GM19025 (cell line): ENCODE results near the gene ABHD8.
"Not testable (repeated sequence)": the region's sequence is repeated elsewhere in the genome, so short reads cannot be mapped to it uniquely, and the experiment has no call there.

Experiments
- ATAC-seq: cut with Tn5 transposase; IDR thresholded peaks from one replicate; pipeline ENCODE4 v1.9.1; 2021; ENCODE audit warnings: mild to moderate bottlenecking, low read depth, moderate library complexity; ENCODE audit not compliant: unreplicated experiment

Gene ABHD8

DNA sequence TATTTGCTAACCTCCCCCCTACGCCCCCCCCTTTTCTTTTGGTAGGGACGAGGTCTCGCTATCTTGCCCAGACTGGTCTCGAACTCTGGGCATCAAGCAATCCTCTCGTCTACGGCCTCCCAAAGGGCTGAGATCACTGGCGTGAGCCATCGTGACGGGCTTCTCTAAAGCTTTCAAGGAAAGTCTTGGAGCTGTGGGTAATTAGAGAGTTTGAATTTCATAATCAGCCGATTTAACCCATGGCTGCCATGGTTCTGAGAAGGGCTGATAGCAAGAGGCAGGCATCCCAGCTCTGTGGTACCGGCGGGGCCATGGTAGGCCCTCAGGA is 679 bp upstream of the ABHD8 start:
- ATAC-seq = no peak

DNA sequence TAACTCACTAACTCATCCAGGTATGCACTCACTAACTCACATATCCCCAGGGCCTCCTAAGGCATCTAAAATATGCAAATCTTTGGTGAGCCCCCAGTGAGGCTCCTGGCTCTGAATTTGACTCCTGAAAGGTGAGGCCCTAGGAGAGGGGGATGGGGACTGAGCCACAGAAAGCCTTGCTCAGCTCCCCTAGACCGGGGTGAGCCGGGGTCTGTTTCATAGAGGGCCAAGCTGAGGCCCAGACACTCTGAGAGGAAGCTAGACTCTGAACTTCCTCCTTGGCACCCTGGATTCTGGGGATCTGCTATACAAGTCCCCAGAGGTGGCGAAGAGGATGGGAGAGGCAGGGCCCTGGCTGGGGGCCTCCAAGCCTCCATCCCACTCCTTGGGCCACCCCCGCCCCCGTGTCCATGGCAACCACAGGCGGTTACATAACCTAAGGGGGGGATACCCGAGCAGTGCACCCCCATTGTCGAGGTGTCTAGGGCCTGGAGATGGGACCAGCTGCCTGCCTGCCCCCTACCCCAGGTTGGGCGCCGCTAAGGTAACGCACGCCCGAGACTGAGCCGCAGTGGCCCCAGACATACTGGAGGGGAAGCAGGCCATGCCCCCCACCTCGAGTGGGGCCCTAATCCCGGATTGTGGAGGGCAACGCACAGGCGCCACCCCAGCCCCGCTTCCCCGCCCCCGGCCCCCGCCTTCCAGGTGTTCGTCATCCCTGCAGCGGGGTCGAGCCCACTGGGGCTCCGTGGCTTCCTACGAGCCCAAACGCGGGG is 646 bp downstream of the ABHD8 start:
- no peak for ATAC-seq

DNA sequence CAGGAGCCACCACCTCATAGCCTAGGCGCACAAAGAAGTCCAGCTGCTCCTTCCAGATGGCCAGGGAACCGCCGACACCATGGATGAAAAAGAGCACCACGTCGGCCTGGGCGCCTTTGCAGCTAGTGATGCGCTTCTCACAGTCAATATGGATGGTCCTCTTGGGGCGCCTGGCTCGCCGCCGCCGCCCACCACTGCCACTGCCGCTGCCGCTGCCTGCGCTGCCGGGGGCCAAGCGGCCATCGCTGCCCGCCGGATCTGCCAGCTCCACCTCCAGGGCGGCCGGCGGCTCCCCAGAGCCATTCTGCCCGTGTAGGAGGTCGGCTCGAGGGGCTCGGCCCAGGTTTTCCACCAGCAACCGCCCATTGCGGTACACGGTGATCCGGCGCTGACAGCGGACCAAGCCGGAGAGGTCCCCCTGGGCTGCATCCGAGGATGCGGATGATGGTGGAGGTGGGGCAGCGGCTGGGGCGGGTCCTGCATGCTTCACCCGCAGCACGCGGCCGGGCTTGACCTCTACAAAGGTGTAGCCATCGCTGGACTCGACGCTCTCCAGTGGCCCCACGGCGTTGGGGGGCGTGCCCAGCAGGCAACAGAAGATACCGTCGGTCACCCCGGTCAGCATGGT is 2.1 kb downstream of the ABHD8 start:
- no peak for ATAC-seq

DNA sequence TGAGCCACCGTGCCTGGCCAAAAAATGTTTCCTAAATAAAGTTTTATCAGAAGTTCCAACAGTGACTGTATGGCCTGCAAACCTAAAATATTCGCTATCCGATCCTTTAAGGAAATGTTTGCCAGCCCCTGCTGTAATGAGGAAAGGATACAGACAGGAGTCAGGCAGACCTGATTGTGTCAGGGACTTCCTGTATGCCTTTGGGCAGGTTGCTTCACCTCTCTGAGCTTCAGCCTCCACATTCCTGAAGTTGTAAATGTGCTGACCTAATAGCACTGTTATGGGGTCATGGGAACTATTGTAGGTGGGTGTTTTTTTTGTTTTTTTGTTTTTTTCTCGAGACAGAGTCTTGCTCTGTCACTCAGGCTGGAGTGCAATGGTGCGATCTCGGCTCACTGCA is 6.2 kb downstream of the ABHD8 start:
- no peak for ATAC-seq

DNA sequence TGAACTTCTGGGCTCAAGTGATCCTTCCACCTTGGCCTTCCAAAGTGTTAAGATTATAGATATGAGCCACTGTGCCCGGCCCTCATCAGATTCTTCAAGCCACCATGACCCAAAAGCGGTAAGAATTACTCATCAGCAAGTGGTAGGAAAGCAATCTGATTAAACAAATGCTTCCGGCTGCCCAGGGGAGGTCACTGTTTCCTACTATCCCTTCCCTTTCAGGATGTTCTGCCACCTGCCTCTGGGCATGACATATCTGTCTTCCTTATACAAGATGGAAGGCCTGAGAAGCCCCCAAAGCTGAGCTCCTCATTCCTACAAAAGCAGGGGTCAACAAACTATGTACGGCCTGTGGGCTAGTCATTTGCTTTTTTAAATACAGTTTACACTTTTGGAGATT is 7.0 kb downstream of the ABHD8 start:
- ATAC-seq = no peak

DNA sequence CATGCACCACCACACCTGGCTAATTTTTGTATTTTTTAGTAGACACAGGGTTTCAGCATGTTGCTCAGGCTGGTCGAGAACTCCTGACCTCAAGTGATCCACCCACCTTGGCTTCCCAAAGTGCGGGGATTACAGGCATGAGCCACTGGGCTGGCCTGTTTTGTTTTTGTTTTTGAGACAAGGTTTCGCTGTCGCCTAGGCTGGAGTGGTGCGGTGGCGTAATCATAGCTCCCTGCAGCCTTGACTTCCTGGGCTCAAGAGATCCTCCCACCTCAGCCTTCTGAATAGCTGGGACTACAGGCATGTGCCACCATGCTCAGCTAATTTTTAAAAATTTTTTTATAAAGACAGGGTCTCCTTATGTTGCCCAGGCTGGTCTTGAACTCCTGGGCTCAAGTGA is 7.7 kb downstream of the ABHD8 start:
- not testable (repeated sequence) for ATAC-seq

DNA sequence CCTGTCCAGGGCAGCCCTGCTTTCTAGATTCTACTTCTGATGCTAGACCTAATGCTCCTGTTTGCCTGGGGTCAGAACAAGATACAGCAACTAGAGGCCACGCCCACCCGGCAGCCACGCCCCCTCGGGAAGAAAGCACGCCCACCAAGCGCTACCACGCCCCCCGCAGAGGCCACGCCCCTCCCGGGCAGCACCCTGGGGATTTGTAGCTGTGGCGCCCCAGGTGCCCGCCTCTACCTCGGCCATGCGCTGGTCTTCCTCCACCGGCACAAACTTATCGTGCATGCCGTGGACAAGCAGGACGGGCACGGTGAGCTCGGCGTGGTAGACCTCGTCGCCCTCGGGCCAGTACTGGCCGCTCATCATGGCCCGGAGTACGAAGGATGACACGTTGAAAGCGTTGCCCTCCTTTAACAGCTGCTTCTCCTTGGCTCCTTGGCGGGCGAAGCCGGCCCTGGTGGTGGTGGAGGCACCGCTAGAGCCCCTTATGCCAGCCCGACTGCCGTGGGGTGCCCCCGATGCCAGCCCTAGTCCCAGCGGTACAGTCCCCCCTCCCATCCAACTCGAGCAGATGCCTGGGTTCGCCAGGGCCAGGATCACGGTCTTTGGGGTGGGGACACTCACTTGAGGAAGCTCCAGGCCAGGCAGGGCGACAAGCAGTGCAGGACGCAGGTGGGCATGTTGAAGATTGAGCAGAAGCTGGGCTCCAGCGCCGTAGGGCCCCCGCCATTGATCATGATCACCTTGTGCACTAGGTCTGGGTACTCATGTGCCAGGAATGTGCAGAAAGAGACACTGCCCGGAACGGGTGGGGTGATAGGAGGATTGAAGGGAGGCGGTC is 9.0 kb downstream of the ABHD8 start:
- ATAC-seq = no peak

DNA sequence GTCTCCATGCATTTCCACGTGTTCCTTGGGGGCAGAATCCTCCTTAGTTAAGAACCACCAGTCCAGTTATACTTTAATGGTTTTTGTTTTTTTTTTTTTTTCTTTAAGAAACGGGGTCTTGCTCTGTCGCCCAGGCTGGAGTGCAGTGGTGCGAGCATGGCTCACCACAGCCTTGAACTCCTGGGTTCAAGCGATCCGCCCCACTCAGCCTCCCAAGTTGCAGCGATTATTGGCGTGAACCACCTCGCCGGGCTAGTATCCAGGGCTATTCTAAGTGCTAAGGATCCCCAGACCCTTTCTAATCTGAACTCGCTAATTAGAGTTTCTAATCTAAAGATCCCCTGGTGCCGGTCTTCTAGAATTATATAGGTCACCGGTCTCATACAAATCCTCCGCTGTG is 9.6 kb downstream of the ABHD8 start:
- no peak for ATAC-seq

DNA sequence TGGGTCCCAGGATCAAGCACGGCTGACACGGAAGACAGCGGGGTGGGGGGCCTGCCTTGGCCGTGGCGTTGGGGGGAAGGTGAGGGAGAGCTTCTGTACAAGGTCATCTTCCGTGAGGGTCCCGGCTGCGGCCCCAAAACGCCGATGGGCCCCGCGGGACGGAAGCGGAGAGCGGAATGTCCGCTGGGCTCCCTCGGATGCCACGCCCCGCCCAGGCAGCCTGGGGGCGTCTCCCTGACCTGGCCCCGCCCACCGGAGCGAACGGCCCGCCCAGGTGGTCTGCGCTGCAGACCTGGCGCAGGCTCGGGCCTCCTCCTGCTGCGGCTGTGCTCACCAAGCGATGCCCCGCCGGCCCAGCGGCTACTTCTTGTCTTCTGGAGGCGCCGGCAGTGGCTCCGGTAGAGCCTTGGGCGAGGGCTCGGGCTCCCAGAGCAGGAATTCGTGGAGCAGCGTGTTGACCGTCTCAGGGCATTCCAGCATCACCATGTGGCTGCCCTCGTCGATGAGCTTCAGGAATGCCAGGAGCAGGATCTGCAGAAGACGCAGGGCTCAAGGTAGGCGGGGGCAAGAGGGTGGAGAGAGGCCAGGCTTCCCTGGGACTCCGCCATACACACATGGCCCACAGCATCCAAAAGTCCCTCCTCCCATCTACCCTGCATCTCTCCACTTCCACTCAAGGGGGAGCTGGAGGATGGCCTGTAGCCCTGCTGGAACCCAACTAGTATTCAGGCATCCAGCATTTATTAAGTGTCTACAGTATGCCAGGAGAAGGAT is 10.7 kb downstream of the ABHD8 start:
- peak; percentile 68 for ATAC-seq

DNA sequence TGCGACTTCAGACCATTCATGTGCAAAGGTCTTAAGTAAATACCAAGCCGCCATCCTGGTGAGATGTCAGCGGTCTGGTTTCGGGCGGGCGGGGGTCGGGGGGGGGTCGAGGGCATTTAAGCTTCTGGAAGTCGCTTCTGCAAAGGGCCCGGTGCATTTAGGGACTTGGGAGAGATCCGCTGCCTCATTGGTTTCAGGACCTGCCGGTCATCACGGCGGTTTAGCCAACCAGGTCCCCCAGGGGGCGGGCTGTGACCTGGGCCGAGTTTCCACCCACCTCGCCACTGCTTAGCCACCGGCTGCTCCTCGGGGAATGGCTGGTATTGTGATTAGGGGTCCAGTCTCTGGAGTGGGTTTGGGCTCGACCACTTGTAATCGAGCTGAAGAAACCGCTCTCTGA is 13.7 kb downstream of the ABHD8 start:
- no peak for ATAC-seq

DNA sequence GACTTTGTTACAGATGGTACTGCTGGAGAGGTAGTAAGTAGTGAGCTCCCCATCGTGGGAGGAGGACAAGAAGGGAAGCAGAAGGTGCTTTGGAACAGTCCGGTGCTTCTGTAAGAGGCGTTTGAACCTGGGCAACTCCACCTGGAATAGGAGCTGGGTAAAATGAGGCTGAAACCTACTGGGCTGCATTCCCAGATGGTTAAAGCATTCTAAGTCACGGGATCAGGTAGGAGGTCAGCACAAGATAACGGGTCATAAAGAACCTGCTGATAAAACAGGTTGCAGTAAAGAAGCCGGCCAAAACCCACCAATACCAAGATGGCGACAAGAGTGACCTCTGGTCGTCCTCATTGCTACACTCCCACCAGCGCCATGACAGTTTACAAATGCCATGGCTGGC is 16.5 kb downstream of the ABHD8 start:
- no peak for ATAC-seq

DNA sequence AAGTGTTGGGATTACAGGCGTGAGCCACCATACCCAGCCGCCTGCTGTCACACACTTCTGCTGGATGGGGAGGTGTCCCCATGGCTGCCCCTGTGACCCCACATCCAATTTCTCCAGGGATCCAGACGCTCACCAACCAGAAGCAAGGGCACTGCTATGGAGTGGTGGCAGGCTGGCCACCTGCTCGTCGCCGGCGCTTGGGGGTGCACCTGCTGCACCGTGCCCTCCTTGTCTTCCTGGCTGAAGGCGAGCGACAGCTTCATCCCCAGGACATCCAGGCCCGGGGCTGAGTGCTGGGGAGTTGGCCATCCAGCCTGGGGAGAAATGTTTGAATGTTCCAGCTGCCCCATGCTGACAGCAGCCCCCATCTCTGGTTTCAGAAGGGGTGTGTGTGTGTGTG is 17.0 kb downstream of the ABHD8 start:
- ATAC-seq = no peak

DNA sequence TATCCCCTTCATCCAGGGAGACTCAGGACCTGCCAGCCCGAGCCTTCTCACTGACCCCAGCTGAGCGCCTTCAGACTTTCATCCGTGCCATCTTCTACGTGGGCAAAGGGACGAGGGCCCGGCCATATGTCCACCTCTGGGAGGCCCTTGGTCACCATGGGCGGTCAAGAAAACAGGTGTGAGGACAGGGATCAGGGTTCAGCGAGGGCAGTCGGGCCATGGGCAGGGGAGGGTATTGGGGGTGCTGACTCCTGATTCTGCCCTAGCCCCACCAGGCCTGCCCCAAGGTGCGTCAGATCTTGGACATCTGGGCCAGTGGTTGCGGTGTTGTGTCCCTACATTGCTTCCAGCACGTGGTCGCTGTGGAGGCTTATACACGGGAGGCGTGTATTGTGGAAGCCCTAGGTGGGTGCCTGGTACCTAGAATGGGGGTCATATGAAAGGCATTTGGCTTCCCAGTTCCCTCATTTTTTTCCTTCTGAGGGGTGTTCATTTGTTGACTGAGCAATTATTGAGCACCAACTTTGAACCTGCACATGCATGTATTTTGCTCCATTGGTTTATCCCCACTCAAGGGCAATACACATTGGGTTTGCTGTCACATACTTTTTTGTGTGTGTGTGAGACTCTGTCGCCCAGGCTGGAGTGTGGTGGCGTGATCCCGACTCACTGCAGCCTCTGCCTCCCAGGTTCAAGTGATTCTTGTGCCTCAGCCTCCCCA is 17.6 kb downstream of the ABHD8 start:
- ATAC-seq = no peak

DNA sequence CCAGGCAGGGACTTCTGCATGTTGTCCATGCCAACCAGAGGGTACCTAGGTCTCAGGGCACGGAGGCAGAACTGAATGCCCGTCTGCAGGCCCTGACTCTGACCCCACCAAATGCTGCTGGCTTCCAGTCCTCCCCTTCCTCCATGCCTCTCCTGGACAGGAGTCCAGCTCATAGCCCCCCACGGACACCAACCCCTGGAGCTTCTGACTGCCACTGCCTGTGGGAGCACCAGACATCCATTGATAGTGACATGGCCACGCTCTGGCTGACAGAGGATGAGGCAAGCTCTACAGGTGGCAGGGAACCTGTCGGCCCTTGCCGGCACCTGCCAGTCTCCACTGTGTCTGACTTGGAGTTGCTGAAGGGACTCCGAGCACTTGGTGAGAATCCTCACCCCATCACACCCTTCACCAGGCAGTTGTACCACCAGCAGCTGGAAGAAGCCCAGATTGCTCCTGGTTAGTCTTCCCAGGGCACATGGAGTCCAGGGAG is 19.7 kb downstream of the ABHD8 start:
- ATAC-seq = no peak

DNA sequence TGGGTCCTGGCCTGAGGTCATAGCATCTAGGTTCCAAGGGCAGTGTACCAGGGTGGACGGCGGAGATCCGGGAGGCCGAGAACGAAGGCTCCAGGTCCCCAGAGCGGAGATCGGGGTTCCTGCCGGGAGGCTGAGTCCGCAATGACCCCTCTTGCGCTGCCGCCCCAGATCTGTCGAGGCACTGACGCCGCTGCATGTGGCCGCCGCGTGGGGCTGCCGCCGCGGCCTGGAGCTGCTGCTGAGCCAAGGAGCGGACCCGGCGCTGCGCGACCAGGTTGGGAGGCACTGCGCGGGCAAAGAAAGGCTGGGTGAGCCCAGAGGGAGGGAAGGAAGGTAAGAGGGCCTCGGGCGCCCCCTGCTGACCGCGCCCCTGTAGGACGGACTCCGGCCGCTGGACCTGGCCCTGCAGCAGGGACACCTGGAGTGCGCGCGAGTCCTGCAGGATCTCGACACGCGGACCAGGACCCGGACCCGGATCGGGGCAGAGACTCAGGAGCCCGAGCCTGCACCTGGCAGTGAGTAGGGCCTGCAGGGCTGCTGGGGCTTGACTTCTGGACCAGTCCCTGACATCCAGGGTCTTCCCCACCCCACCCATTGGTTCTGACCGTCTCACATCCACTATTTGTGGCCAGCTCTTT is 20.6 kb downstream of the ABHD8 start:
- peak; percentile 88 for ATAC-seq

DNA sequence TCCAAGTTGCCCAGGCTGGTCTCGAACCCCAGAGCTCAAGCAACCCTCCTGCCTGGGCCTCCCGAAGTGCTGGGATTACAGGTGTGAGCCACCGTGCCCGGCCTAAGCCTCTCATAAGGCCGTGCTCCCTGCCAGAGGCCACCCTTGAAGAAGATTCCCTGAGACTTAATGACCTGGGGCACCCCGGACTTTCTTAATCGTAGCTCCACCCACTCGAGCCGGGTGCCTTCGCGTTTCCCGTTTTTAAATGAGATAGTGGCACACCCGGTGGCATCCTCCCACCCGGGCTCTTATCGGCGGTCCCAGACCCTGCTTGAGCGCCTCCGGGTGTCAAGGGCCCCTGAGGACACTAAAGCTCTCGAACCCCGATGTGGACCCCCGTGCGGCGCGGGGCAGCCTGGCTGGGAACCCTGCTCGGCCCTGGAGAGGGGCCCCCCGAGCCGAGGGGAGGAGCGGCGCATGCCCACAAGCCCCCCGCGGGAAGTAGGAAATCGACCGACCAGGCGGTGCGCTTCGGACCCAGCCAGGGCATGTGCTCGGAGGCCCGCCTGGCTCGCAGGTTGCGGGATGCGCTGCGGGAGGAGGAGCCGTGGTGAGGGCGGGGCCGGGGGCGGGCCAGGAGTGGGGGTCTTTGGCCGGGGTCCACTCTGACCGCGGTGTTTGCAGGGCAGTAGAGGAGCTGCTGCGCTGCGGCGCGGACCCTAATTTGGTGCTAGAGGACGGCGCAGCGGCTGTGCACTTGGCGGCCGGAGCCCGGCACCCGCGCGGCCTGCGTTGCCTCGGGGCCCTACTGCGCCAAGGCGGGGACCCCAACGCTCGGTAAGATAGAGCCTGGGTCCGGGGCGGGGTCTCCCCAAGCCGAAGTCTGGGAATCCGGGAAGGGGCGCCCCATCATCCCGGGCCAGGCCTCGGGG is 21.6 kb downstream of the ABHD8 start, which contains the start of gene ANKLE1:
Gene ANKLE1 (plus strand): TSS at position 511 of the 914 bp plus-strand sequence. CDS start 20 bp downstream, at position 531.
- no peak for ATAC-seq

DNA sequence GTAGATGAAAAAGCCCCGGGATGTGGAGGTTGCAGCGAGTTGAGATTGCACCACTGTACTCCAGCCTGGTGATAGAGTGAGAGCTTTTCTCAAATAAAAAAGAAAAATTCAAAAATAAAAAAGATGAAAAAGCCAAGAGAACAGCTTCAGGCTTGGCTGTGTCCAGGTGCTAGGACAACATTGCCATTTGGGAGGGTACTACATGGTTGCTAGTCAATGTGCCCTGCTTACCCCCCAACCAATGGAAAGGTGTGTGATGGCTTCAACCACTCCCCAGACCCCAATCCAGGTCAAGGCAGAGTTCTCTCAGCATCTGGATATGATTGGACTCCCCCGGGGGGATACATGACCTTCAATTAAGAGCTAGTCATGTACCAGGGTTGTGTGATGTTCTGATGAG is 23.8 kb downstream of the ABHD8 start:
- ATAC-seq = no peak

DNA sequence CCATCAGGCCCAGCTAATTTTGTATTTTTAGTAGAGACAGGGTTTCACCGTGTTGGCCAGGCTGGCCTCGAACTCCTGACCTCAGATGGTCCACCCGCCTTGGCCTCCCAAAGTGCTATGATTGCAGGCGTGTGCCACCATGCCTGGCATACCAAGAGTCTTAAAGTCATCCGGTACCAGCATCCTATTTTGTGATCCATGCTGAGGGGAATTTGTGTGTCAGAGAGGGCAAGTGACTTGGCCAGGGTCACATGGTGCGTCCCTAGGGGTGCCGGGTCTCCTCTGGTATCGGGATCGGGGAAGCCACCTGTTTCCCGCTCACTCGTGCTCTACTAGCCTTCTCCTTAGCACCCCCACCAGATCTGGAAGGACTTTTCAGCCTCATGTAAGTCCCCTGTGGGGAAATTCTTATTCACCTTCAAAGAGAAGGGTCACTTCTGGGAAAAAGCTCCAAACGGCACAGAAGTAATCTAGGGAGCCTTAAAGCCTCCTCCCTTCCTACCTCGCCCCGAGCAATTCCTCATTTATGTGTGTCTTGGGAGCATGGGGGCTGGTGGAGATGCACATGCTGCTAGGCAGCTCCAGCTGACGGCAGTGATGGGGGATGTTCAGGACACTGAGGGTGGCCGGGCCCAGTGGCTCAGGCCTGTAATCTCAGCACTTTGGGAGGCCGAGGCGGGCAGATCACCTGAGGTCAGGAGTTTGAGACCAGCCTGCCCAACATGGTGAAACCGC is 27.6 kb downstream of the ABHD8 start:
- no peak for ATAC-seq
